ENCODE data around the gene CEP19.

CEP19 gene

GRCh38 chr3:196707566-196707965 is 4.5 kb downstream of the CEP19 start:
- DNase-seq: no peak

- no peak for DNase-seq
Observed at GRCh38 chr3:196706731-196707130, 5.3 kb downstream of the CEP19 start.

- no peak for DNase-seq
Observed at GRCh38 chr3:196706327-196706726, 5.7 kb downstream of the CEP19 start.

GRCh38 chr3:196700801-196701200 is 11.2 kb downstream of the CEP19 start:
- no peak for DNase-seq

- DNase-seq: no peak
Observed at GRCh38 chr3:196699749-196700148, 12.3 kb downstream of the CEP19 start.

GRCh38 chr3:196697270-196697669 is 14.8 kb downstream of the CEP19 start:
- DNase-seq: no peak

- no peak for DNase-seq
Observed at GRCh38 chr3:196695849-196696226, 16.2 kb downstream of the CEP19 start.

- peak; percentile 34 to 37 for DNase-seq
Observed at GRCh38 chr3:196694941-196695848, 16.9 kb downstream of the CEP19 start.

GRCh38 chr3:196694202-196694638 is 17.8 kb downstream of the CEP19 start:
- peak; percentile 25 to 34 for DNase-seq

- DNase-seq: no peak
Observed at GRCh38 chr3:196691386-196691785, 20.7 kb downstream of the CEP19 start.

GRCh38 chr3:196689941-196690660 is 21.9 kb downstream of the CEP19 start:
- no peak for DNase-seq

- DNase-seq: no peak
Observed at GRCh38 chr3:196688349-196688748, 23.7 kb downstream of the CEP19 start.

- no peak for DNase-seq
Observed at GRCh38 chr3:196686436-196686835, 25.6 kb downstream of the CEP19 start.

- DNase-seq: peak; percentile 79
Observed at GRCh38 chr3:196684548-196685407, 27.3 kb downstream of the CEP19 start.

- DNase-seq: no peak
Observed at GRCh38 chr3:196677931-196678330, 34.1 kb downstream of the CEP19 start.

GRCh38 chr3:196677353-196677752 is 34.7 kb downstream of the CEP19 start:
- no peak for DNase-seq

- no peak for DNase-seq
Observed at GRCh38 chr3:196673632-196674031, 38.4 kb downstream of the CEP19 start.

- no peak for DNase-seq
Observed at GRCh38 chr3:196670339-196670738, 41.7 kb downstream of the CEP19 start.

GRCh38 chr3:196667056-196667825 is 44.8 kb downstream of the CEP19 start:
- DNase-seq: no peak

- DNase-seq: no peak
Observed at GRCh38 chr3:196666001-196666867, 45.8 kb downstream of the CEP19 start.
